HG03066 (cell line): ENCODE results near the gene PRPH2.

ENCODE experiments used
- ATAC-seq: cut with Tn5 transposase; IDR thresholded peaks from one replicate; pipeline ENCODE4 v1.9.1; 2021; ENCODE audit warnings: low read depth; ENCODE audit not compliant: unreplicated experiment

The PRPH2 gene, protein sequence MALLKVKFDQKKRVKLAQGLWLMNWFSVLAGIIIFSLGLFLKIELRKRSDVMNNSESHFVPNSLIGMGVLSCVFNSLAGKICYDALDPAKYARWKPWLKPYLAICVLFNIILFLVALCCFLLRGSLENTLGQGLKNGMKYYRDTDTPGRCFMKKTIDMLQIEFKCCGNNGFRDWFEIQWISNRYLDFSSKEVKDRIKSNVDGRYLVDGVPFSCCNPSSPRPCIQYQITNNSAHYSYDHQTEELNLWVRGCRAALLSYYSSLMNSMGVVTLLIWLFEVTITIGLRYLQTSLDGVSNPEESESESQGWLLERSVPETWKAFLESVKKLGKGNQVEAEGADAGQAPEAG

DNA sequence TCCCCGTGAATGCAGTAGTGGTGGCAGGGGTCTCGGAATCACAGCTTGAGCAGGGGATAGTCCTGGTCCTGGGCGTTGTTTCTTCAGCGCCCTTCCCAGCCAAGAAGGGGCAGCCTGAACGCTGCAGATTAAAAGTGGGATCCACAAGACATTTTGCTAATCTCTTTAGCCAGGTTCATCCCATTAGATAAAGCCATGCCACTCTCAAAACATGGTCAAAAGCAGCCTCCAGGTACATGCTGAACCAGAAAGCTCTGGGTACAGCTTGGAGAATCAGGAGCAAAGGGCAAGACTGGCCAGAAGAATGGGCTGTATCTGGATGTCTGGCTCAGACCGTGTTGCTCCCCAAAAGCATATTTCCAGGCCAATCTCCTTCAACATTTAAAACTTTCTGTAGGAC is at the start of gene PRPH2:
Gene PRPH2 (minus strand): TSS at position 101 of the 400 bp plus-strand sequence. CDS start 263 bp downstream, outside the sequence.
- no peak for ATAC-seq

GRCh38 chr6:42771741-42772100 is 49.3 kb upstream of the PRPH2 start:
- no peak for ATAC-seq

- ATAC-seq: no peak
Measured at GRCh38 chr6:42769836-42770235, 47.4 kb upstream of the PRPH2 start.

GRCh38 chr6:42769051-42769450 is 46.7 kb upstream of the PRPH2 start:
- ATAC-seq: no peak

DNA sequence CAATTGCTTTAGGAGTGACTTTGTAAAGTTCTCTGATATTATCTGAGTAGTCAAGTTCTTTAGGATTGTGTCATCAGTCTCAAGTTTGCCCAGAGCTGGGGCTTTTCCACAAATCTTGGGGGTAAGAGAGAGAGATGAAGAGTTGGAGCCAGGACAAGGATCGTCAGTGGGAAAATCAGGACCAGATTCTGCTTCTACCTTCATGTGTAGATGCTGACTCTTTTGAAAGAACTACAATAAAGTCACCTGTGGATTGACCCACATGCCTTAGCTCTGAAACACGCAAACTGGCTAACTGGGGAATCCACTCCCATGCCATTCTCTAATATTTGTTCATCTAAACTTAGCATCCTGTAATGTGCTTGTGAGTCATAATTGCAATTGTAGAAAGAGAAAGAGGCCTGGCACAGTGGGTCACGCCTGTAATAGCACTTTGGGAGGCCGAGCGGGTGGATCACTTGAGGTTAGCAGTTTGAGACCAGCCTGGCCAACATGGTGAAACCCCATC is 43.8 kb upstream of the PRPH2 start:
- no peak for ATAC-seq

- ATAC-seq: no peak
Measured at GRCh38 chr6:42764911-42765648, 42.7 kb upstream of the PRPH2 start.

- ATAC-seq: no peak
Measured at GRCh38 chr6:42762950-42763349, 40.6 kb upstream of the PRPH2 start.

DNA sequence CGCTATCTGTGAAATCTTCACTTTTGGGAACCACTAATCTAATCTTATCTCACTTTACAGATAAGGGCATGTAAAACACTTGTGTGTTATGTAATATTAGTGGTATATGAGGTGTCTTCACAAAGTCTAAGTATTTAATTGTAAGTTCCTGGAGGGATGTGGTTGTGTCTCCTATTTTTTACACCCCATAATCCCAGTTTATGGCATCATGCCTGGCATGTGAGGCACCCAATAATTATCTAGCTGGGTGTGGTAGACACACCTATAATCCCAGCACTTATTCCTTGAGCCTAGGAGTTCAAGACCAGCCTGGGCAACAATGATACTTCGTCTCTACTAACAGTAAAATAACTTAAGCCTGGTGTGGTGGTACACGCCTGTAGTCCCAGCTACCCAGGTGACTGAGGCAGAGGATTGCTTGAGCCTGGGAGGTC is 40.0 kb upstream of the PRPH2 start:
- no peak for ATAC-seq

GRCh38 chr6:42761287-42762067 is 39.1 kb upstream of the PRPH2 start:
- ATAC-seq: no peak

DNA sequence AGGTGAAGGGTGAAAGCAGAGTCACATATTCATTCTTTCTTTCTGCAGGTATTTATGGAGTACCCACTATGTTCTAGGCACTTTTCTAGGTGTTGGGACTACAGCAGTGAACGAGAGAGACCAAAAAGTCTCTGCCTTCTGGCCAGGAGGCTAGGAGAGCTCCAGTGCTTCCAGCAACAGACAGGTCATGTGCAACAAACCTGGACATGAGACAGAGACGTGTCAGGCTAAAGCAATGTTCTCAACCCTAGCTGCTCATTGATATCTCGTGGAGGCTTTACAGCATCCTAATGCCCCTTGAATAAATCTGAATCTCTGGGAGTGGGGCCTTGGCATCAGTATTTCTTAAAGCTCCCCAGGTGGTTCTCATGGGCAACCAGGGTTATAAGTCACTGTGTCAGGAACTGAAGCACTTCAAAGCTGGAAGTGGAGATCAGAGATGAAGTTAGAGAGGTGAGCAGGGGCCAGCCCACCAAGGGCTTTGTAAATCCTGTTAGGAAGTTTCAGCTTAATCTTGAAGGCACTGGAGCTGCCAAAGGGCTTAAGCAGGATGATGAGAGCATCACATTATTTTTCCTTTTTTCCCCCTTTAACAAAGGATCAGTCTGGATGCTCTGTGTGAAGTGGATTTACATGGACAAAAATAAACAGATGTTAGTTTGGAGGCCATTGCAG is 36.5 kb upstream of the PRPH2 start:
- ATAC-seq: no peak

- no peak for ATAC-seq
Measured at GRCh38 chr6:42756722-42757121, 34.3 kb upstream of the PRPH2 start.

DNA sequence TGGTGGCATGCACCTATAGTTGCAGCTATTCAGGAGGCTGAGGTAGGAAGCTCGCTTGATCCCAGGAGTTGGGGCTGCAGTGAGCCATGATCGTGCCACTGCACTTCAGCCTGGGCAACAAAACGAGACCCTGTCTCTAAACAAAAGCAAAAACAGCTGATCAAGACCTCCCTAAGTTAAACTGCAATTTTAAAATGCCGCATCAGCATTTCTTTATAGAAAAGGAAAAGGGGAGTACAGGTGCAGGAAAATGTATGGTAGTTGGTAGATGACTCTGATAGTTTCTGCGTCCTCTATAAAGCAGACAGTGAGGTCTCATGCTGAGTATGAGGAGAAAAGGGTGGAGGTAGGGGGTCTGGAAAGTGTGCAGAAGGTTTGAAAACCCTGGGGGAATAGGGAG is 32.4 kb upstream of the PRPH2 start:
- ATAC-seq: no peak

DNA sequence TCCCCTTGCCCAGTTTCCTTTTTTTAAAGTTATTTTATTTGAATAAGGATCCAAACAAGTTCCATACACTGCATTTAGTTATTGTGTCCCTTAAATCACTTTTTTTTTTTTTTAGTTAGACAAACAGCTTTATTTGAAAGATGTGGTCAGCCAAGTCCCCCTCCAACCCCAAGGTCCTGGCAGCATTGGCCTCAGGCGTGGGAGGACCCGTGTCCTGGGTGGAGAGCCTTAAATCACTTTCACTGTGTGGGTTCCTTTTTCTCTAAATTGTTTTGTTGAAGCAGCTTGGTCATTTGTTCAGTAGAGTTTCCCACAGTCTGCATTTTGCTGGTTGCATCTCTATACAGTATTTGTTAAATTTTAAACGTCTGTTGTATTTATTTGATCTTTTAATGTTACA is 28.7 kb upstream of the PRPH2 start:
- no peak for ATAC-seq

- no peak for ATAC-seq
Measured at GRCh38 chr6:42748203-42748898, 26.0 kb upstream of the PRPH2 start.

DNA sequence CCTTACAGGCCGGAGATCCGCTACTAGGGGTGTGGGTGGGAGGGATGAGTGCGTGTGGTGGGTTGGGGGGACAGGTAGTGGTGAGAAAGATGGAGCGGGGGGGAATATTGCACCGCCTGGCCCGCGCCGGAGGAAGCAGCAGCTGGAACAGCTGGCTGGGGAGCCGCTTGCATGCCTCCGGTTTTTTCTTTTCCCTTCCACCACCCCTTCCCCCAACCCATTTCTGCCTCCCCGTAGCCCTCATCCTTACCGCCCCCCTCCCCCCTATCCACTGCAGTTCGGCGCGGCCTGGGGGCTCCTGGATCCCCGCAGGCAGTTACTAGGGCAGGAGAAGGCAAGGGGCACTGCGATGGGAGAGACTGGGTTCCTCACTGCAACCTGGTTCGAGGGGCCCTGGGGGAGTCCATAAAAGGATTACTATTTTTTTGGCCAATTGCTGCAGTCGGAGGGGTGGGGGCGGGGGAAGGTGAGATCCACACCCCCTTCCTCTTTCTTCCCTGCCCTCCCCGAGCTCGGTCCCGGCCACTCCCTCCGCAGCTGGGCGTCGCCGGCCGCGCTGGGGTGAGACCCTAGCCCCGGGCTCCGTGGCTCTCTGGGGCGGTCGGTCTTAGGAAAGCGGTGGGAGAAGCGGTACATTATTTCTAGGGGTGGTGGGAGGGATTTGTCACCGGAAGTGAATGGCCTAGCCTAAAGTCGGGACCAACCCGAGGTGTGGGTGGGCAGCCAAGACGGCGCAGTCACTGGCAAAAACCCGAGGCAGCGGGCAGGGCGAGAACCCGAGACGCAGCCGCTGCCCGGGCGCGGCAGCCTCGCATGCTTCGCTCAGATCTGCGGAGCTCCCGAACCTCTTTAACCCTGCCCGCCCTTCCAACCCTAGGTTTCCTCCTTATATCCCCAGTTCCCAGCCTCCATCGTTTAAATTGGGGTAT is 24.3 kb upstream of the PRPH2 start:
- ATAC-seq: peak; percentile 55

- ATAC-seq: peak; percentile 62
Measured at GRCh38 chr6:42745640-42746462, 23.5 kb upstream of the PRPH2 start, which contains the start of gene TBCC. TSS of gene TBCC (minus strand) at chr6:42746103. CDS start at chr6:42746073, 30 bp downstream.

GRCh38 chr6:42745083-42745639 is 22.8 kb upstream of the PRPH2 start:
- no peak for ATAC-seq
